CD14-positive monocyte (primary cell): ENCODE measurements around the gene CITED1. TPM values are rescaled to one million over a fixed set of nuclear protein-coding genes. Genes with fewer than 3 reads are reported as not detected.

Experiments
- DNase-seq, 3 donors: peaks; one replicate each; pipeline ENCODE4 v3.0.0-alpha.2; 2011 to 2022
- H2AFZ ChIP-seq: 2 replicates; pipeline ENCODE4 v1.6.0; 2012; ENCODE audit warnings: mild to moderate bottlenecking, low read depth, low read length, inconsistent platforms; ENCODE audit not compliant: insufficient read depth, poor library complexity, severe bottlenecking
- H3K27ac ChIP-seq, 2 donors: 1 replicate in 1 of 2; 2 replicates in 1 of 2; pipeline ENCODE4 v1.5.1; 2012 to 2013; ENCODE audit warnings: low read length in 2 of 2, control low read depth in 1 of 2, inconsistent platforms in 1 of 2, low read depth in 1 of 2, mild to moderate bottlenecking in 1 of 2
- H3K27me3 ChIP-seq, 2 donors: one replicate each; pipeline versions ENCODE4 v1.6.0 to v1.6.1; 2011 to 2013; ENCODE audit warnings: low read length in 2 of 2; ENCODE audit not compliant: control insufficient read depth in 2 of 2, insufficient read depth in 2 of 2
- H3K36me3 ChIP-seq, 2 donors: replicated peaks in 1 of 2; 1 replicate in 1 of 2; 2 replicates in 1 of 2; pipeline versions ENCODE4 v1.5.1 to v1.6.1; 2012 to 2013; ENCODE audit warnings: low read length in 2 of 2, control low read depth in 1 of 2, inconsistent platforms in 1 of 2, mild to moderate bottlenecking in 1 of 2; ENCODE audit not compliant: insufficient read depth in 2 of 2, control insufficient read depth in 1 of 2
- H3K4me1 ChIP-seq, 2 donors: 1 replicate in 1 of 2; 2 replicates in 1 of 2; pipeline versions ENCODE4 v1.5.1 to v1.6.1; 2012 to 2013; ENCODE audit warnings: low read length in 2 of 2, control low read depth in 1 of 2, inconsistent platforms in 1 of 2, mild to moderate bottlenecking in 1 of 2, moderate library complexity in 1 of 2; ENCODE audit not compliant: insufficient read depth in 2 of 2, control insufficient read depth in 1 of 2
- H3K4me2 ChIP-seq: replicated peaks from 2 replicates; pipeline ENCODE3; 2012; ENCODE audit warnings: low read length, moderate library complexity, mild to moderate bottlenecking; ENCODE audit not compliant: poor library complexity, severe bottlenecking; ENCODE audit errors: extremely low read depth
- H3K4me3 ChIP-seq, 3 experiments: fragments of 200-600 bp in 1 of 3; sonication (generic) in 1 of 3; replicated peaks in 1 of 3; 1 replicate in 2 of 3; 2 replicates in 1 of 3; pipeline ENCODE4 v1.5.1; 2011 to 2013; ENCODE audit warnings: low read length in 3 of 3, mild to moderate bottlenecking in 3 of 3, control low read depth in 2 of 3, low read depth in 2 of 3, inconsistent platforms in 1 of 3, moderate library complexity in 1 of 3
- H3K79me2 ChIP-seq: 2 replicates; pipeline ENCODE4 v1.6.0; 2012; ENCODE audit warnings: mild to moderate bottlenecking, control low read depth, inconsistent platforms, low read length, moderate library complexity; ENCODE audit not compliant: insufficient read depth
- H3K9ac ChIP-seq: 2 replicates; pipeline ENCODE4 v1.6.0; 2017; ENCODE audit warnings: low read length, mild to moderate bottlenecking; ENCODE audit not compliant: insufficient read depth, poor library complexity, severe bottlenecking
- H3K9me3 ChIP-seq, 2 donors: replicated peaks in 1 of 2; 1 replicate in 1 of 2; 2 replicates in 1 of 2; pipeline versions ENCODE4 v1.5.1 to v1.6.1; 2012 to 2013; ENCODE audit warnings: low read length in 2 of 2, control low read depth in 1 of 2; ENCODE audit not compliant: control insufficient read depth in 1 of 2, insufficient read depth in 1 of 2
- H4K20me1 ChIP-seq: 2 replicates; pipeline ENCODE4 v1.6.0; 2012; ENCODE audit warnings: mild to moderate bottlenecking, low read length, control low read depth, moderate library complexity; ENCODE audit not compliant: insufficient read depth
- H3K27ac Mint-ChIP-seq, 7 donors: one replicate each; pipeline ENCODE4 v1.8.0; 2020; ENCODE audit warnings: mild to moderate bottlenecking in 7 of 7, mixed read lengths in 7 of 7, moderate library complexity in 6 of 7, inconsistent platforms in 2 of 7
- H3K27me3 Mint-ChIP-seq, 3 donors: one replicate each; pipeline ENCODE4 v1.8.0; 2021 to 2022; ENCODE audit warnings: low read depth in 3 of 3, mild to moderate bottlenecking in 3 of 3, mixed read lengths in 3 of 3, moderate library complexity in 3 of 3, inconsistent platforms in 1 of 3
- H3K36me3 Mint-ChIP-seq, 2 donors: one replicate each; pipeline ENCODE4 v1.8.0; 2020; ENCODE audit warnings: mixed read lengths in 2 of 2, inconsistent platforms in 1 of 2, mild to moderate bottlenecking in 1 of 2
- H3K4me1 Mint-ChIP-seq: one replicate; pipeline ENCODE4 v1.8.0; 2020; ENCODE audit warnings: mild to moderate bottlenecking, mixed read lengths
- H3K4me3 Mint-ChIP-seq, 2 donors: one replicate each; pipeline ENCODE4 v1.8.0; 2020; ENCODE audit warnings: mild to moderate bottlenecking in 2 of 2, mixed read lengths in 2 of 2, moderate library complexity in 1 of 2
- H3K9me3 Mint-ChIP-seq, 7 donors: one replicate each; pipeline ENCODE4 v1.8.0; 2020 to 2022; ENCODE audit warnings: mixed read lengths in 7 of 7, mild to moderate bottlenecking in 6 of 7, moderate library complexity in 6 of 7, inconsistent platforms in 2 of 7
- CTCF ChIP-seq: fragments of 200-600 bp; IDR thresholded peaks from one replicate; pipeline ENCODE4 v1.8.0; 2022; ENCODE audit warnings: antibody characterized with exemption, mild to moderate bottlenecking
- WGBS: methylation state at CpG from one replicate; pipeline ENCODE4 v1.1.5; 2013; ENCODE audit warnings: missing lambda C conversion rate; ENCODE audit not compliant: insufficient coverage; 5-methylcytosine and 5-hydroxymethylcytosine counted together
- intact Hi-C, 2 donors: fragments of 100-400 bp; cut with micrococcal nuclease; formaldehyde crosslinking; loops; one replicate each; pipeline versions ENCODE4 v1.15.0 to v1.15.1; 2023
- polyA plus RNA-seq, 3 donors: library from polyadenylated mRNA; depleted of rRNA in 1 of 3; unstranded in 2 of 3; stranded (reverse) in 1 of 3; fragments of 300-500 nt in 2 of 3; fragments of >200 nt in 1 of 3; fragmentation: Illumina TruSeq in 2 of 3; gene quantifications; 1 replicate in 2 of 3; 2 replicates in 1 of 3; pipeline ENCODE4 v1.2.3, GENCODE V29; 2012 to 2021

CITED1 gene
- polyA plus RNA-seq, 3 donors: 0.36 TPM; not detected in 2

- no peak overlapping the region for H3K4me3 ChIP-seq
- no peak for TF ChIP-seq CTCF
- H3K27me3 ChIP-seq: peaks cover 23 to 33% of the 10 kb centered on the region in 2 donors
- Mint-ChIP-seq H3K36me3 (no peaks in the 10 kb centered on the region), H3K27ac (no peak overlapping the region), H3K9me3 (peaks cover 0 to 9% (median 3%) of the 10 kb centered on the region in 7 donors), H3K4me3 (peak overlapping the region in 1 of 2 donors; percentile 59), H3K27me3 (peaks cover 29 to 54% (median 54%) of the 10 kb centered on the region in 3 donors), H3K4me1 (no peaks in the 10 kb centered on the region)
- WGBS: 3% methylated on average over 10 of the region's 24 CpGs
- no peak overlapping the region for H2AFZ ChIP-seq
- H3K9ac ChIP-seq: no peak overlapping the region
- no peaks in the 10 kb centered on the region for H3K9me3 ChIP-seq
- H3K4me1 ChIP-seq: no peaks in the 10 kb centered on the region
- no peaks in the 10 kb centered on the region for H3K36me3 ChIP-seq
- no peak overlapping the region for H3K27ac ChIP-seq
- H4K20me1 ChIP-seq: no peaks in the 10 kb centered on the region
- no peak for DNase-seq
- intact Hi-C loops: no loop called here
- H3K79me2 ChIP-seq: no peaks in the 10 kb centered on the region
- no peak overlapping the region for H3K4me2 ChIP-seq
Observed at GRCh38 chrX:72255445-72255844, 50.3 kb downstream of the CITED1 start.

- Histone ChIP-seq H2AFZ (no peak overlapping the region), H3K9me3 (no peaks in the 10 kb centered on the region), H3K27me3 (peaks cover 23 to 33% of the 10 kb centered on the region in 2 donors), H3K79me2 (no peaks in the 10 kb centered on the region), H3K4me1 (no peaks in the 10 kb centered on the region), H4K20me1 (no peaks in the 10 kb centered on the region), H3K9ac (no peak overlapping the region), H3K36me3 (no peaks in the 10 kb centered on the region), H3K4me3 (no peak overlapping the region), H3K4me2 (no peak overlapping the region), H3K27ac (no peak overlapping the region)
- H3K36me3 Mint-ChIP-seq: no peaks in the 10 kb centered on the region
- H3K4me3 Mint-ChIP-seq: peak overlapping the region in 1 of 2 donors; percentile 31
- no peak for DNase-seq
- H3K4me1 Mint-ChIP-seq: no peaks in the 10 kb centered on the region
- TF ChIP-seq CTCF: no peak
- intact Hi-C loops: no loop called here
- H3K27ac Mint-ChIP-seq: no peak overlapping the region
- 20% methylated on average over 10 of the region's 17 CpGs for WGBS
- H3K27me3 Mint-ChIP-seq: peaks cover 29 to 55% (median 54%) of the 10 kb centered on the region in 3 donors
- H3K9me3 Mint-ChIP-seq: peaks cover 0 to 9% (median 3%) of the 10 kb centered on the region in 7 donors
Observed at GRCh38 chrX:72254816-72255215, 50.9 kb downstream of the CITED1 start.
